SU-DHL-6 (cell line): ENCODE results near the gene GARS1.

Experiments used
- H2AFZ ChIP-seq: fragments of 200-600 bp; sonication (generic); 2 replicates; pipeline ENCODE4 v1.6.1; 2014; ENCODE audit warnings: low read depth, mild to moderate bottlenecking, moderate library complexity, mixed read lengths, antibody characterized with exemption, low read length; ENCODE audit not compliant: severe bottlenecking
- H3F3A ChIP-seq: fragments of 200-600 bp; shearing (Covaris generic); 2 replicates; pipeline ENCODE4 v1.6.0; 2016; ENCODE audit warnings: antibody characterized with exemption, mild to moderate bottlenecking; ENCODE audit not compliant: insufficient read depth
- H3K27ac ChIP-seq: fragments of 200-600 bp; sonication (generic); 2 replicates; pipeline ENCODE4 v1.5.1; 2016; ENCODE audit warnings: low read depth, mild to moderate bottlenecking, low read length, moderate library complexity, mixed read lengths
- H3K27me3 ChIP-seq: fragments of 200-600 bp; sonication (generic), shearing (Covaris generic); 2 replicates; pipeline ENCODE4 v1.6.0; 2014; ENCODE audit warnings: mild to moderate bottlenecking, low read length
- H3K36me3 ChIP-seq: fragments of 200-600 bp; sonication (generic); 2 replicates; pipeline ENCODE4 v1.6.1; 2014; ENCODE audit warnings: mild to moderate bottlenecking, low read length, mixed read lengths
- H3K4me2 ChIP-seq: fragments of 300-600, 200-600 bp; shearing (Covaris generic), sonication (generic); 2 replicates; pipeline ENCODE4 v1.6.0; 2014; ENCODE audit warnings: low read length, low read depth, mild to moderate bottlenecking; ENCODE audit not compliant: poor library complexity, severe bottlenecking
- H3K4me3 ChIP-seq: fragments of 200-600 bp; sonication (generic); 2 replicates; pipeline ENCODE4 v1.5.1; 2014; ENCODE audit warnings: antibody characterized with exemption, low read length, mild to moderate bottlenecking, mixed read lengths; ENCODE audit not compliant: insufficient read depth, poor library complexity, severe bottlenecking
- H3K79me2 ChIP-seq: fragments of 200-600 bp; sonication (generic); 2 replicates; pipeline ENCODE4 v1.6.1; 2014; ENCODE audit warnings: mild to moderate bottlenecking, low read length, moderate library complexity; ENCODE audit not compliant: insufficient read depth
- H3K9ac ChIP-seq: fragments of 200-600 bp; sonication (generic); 2 replicates; pipeline ENCODE4 v1.7.0; 2014; ENCODE audit warnings: mild to moderate bottlenecking, low read length
- H3K9me2 ChIP-seq: fragments of 200-600 bp; sonication (generic); replicated peaks from 2 replicates; pipeline ENCODE4 v1.6.1; 2014; ENCODE audit warnings: low read length; ENCODE audit not compliant: insufficient read depth
- H3K9me3 ChIP-seq: fragments of 200-600 bp; sonication (generic); 2 replicates; pipeline ENCODE4 v1.6.1; 2014; ENCODE audit warnings: low read length, mixed read lengths; ENCODE audit not compliant: insufficient read depth
- H4K20me1 ChIP-seq: fragments of 200-600 bp; sonication (generic); 2 replicates; pipeline ENCODE4 v1.6.1; 2014; ENCODE audit warnings: low read depth, mild to moderate bottlenecking, antibody characterized with exemption, low read length, moderate library complexity, mixed read lengths
- EZH2phosphoT487 ChIP-seq: fragments of 200-600 bp; sonication (generic), shearing (Covaris generic); conservative IDR thresholded peaks from 2 replicates; pipeline ENCODE4 v1.6.1; 2018; ENCODE audit warnings: mild to moderate bottlenecking, antibody characterized with exemption, low read length, moderate library complexity, mixed read lengths
- TF ChIP-seq, protein P1 (sequence below): fragments of 200-600 bp; sonication (generic); IDR thresholded peaks from one replicate; pipeline ENCODE4 v1.5.1; 2017; ENCODE audit warnings: antibody characterized with exemption, mild to moderate bottlenecking, low read length, moderate library complexity; ENCODE audit not compliant: insufficient read depth, poor library complexity, severe bottlenecking

Gene GARS1

DNA sequence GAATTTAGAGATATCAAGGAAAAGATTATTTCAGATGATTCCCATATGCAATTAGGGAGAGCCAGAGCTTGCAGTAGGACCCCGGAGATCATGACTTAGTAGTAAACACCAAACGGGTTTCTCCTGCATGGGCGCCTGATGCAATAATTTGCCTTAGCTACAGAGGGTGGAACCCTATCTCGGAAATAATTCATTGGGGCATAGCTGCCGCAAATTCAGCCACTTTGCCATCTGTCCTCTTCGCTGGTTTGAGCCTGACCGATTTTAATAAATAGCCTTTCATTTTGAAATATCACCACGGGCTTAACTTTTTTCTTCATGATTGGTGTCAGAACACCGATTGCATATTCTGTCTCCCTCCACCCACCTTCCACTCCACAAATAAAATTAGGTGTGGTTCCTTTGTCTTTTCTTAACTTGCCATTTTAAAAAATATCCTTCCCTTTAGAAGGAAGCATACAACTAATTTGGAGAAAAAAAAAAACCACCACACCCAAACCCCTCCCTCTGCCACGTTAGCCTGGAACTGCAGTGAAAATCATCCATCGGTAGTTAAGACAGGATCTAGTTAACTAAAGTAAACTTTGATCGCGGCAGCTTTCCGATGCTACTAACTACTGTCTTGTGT lies 1.4 kb downstream of the GARS1 start:
- H3K4me2 ChIP-seq, result peak overlapping the region; percentile 87
- H3F3A ChIP-seq, result peaks cover 17% of the 10 kb centered on the region
- H3K27me3 ChIP-seq, result no peaks in the 10 kb centered on the region
- peaks cover 43% of the 10 kb centered on the region for H3K36me3 ChIP-seq
- H3K4me3 ChIP-seq, result peak overlapping the region; percentile 90
- H3K9me2 ChIP-seq, result no peaks in the 10 kb centered on the region
- no peaks in the 10 kb centered on the region for H3K9me3 ChIP-seq
- peaks cover 68% of the 10 kb centered on the region for H3K79me2 ChIP-seq
- H4K20me1 ChIP-seq, result peaks cover 31% of the 10 kb centered on the region
- peak overlapping the region; percentile 90 for H3K9ac ChIP-seq
- no peak overlapping the region for H2AFZ ChIP-seq
- TF ChIP-seq, protein P1, sequence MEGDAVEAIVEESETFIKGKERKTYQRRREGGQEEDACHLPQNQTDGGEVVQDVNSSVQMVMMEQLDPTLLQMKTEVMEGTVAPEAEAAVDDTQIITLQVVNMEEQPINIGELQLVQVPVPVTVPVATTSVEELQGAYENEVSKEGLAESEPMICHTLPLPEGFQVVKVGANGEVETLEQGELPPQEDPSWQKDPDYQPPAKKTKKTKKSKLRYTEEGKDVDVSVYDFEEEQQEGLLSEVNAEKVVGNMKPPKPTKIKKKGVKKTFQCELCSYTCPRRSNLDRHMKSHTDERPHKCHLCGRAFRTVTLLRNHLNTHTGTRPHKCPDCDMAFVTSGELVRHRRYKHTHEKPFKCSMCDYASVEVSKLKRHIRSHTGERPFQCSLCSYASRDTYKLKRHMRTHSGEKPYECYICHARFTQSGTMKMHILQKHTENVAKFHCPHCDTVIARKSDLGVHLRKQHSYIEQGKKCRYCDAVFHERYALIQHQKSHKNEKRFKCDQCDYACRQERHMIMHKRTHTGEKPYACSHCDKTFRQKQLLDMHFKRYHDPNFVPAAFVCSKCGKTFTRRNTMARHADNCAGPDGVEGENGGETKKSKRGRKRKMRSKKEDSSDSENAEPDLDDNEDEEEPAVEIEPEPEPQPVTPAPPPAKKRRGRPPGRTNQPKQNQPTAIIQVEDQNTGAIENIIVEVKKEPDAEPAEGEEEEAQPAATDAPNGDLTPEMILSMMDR, result no peak
- TF ChIP-seq EZH2phosphoT487, result no peak
- peak overlapping the region; percentile 89 for H3K27ac ChIP-seq

DNA sequence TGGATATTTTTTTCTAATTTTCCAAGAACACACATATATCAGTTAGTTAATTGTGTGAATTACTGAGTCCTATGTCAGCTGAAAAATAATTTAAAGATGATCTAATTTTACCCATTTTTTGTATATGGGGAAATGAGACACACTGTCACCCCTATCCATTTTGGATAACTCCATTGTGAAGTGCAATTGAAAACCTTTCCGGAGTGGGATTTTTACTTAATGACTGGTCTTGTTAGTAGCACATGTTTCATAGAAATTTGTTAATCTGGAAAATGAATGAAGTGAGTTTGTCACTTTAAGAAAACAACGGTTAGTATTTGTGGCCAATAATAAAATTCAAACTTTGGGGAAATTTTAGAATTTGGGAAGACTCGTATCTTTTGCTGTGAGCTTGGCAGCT lies 2.0 kb downstream of the GARS1 start:
- Histone ChIP-seq H2AFZ (no peak overlapping the region), H3F3A (peaks cover 15% of the 10 kb centered on the region), H3K9me2 (no peaks in the 10 kb centered on the region), H3K27ac (peak overlapping the region; percentile 89; the same call in 1 of the 2 replicates), H4K20me1 (peaks cover 34% of the 10 kb centered on the region), H3K36me3 (peaks cover 48% of the 10 kb centered on the region), H3K9me3 (no peaks in the 10 kb centered on the region), H3K27me3 (no peaks in the 10 kb centered on the region), H3K79me2 (peaks cover 68% of the 10 kb centered on the region), H3K4me3 (peak overlapping the region; percentile 90), H3K9ac (peak overlapping the region; percentile 90), H3K4me2 (peak overlapping the region; percentile 87)
- TF ChIP-seq EZH2phosphoT487, result no peak
- TF ChIP-seq, protein P1, result no peak

DNA sequence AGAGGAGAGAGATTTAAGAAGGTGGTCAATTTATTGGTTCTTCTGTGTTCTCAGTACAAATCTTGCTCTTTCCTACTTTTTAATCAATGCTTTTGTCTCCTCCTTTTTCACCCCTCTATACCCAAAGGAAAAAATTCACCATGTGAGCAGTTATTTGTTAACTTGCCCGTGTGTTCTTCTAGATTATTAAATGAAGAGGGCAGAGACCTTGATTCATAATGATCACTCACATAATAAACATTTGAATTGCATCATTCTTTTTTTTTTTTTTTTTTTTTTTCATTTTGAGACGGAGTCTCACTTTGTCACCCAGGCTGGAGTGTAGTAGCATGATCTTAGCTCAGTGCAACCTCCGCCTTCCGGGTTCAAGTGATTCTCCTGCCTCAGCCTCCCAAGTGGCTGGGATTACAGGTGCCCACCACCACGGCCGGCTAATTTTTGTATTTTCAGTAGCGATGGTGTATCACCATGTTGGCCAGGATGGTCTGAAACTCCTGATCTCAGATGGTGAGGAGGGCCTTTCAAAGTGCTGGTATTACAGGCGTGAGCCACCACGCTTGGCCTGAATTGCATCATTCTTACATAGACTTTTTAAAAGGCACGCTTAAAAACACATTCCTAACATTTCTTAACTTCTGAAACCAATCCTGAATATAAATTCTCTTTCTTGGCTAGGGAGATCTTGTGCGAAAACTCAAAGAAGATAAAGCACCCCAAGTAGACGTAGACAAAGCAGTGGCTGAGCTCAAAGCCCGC lies 3.6 kb downstream of the GARS1 start:
- Histone ChIP-seq H3K27me3 (no peaks in the 10 kb centered on the region), H3K9me3 (no peaks in the 10 kb centered on the region), H2AFZ (no peak overlapping the region), H3K9ac (no peak overlapping the region), H3K36me3 (peaks cover 60% of the 10 kb centered on the region), H3K4me3 (no peak overlapping the region), H3K9me2 (no peaks in the 10 kb centered on the region), H3F3A (peaks cover 6% of the 10 kb centered on the region), H3K79me2 (peaks cover 69% of the 10 kb centered on the region), H3K4me2 (peak overlapping the region; percentile 87), H4K20me1 (peaks cover 34% of the 10 kb centered on the region), H3K27ac (no peak overlapping the region)
- no peak for TF ChIP-seq EZH2phosphoT487
- TF ChIP-seq, protein P1, result no peak
